Activated CD8-positive, alpha-beta memory T cell treated with anti-CD3 and anti-CD28 coated beads for 4 hours (primary cell): ENCODE data around the gene XIST.
"Not testable (repeated sequence)": the region's sequence is repeated elsewhere in the genome, so short reads cannot be mapped to it uniquely, and the experiment has no call there.

Source experiments
- DNase-seq, 2 donors: peaks; one replicate each; pipeline ENCODE4 v3.0.0-alpha.2; 2020; ENCODE audit warnings: low read depth in 2 of 2

XIST gene

DNA sequence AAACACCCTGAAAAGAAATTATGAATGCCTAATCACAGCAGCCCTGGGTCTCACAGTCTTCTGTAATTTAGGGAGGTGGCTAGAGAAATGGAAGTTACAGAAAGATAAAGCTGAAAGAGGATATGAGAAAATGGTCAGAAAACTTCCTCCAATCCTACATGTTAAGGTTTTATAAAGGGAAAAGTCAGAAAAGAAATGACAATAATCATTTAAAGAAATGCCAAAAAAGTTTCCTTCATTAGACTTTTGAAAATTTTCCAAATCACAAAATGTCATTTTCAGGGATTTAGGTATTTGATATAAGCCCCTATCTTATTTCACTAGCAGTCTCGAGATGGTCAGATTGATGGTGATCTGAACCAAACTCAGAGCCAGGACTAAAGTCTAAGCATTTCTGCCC is 13.4 kb downstream of the XIST start:
- no peak for DNase-seq

DNA sequence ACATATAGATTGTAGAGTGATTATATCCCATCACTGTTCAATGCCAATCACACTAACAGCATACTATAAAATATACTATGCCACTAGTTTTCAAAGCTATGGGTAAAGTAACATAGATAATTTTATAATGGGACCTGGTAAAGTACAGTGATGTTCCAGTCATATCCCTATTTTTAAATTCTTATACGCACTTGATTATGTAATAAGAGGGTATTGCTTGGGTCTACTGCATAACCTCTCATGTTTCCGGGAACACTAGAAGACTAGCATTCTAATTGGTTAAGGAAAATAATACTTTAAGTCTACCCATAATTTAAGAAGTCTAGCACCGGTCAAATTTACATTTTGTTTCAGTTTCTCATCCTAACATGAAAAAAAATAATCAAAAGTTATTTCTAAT is 14.4 kb downstream of the XIST start:
- no peak for DNase-seq

DNA sequence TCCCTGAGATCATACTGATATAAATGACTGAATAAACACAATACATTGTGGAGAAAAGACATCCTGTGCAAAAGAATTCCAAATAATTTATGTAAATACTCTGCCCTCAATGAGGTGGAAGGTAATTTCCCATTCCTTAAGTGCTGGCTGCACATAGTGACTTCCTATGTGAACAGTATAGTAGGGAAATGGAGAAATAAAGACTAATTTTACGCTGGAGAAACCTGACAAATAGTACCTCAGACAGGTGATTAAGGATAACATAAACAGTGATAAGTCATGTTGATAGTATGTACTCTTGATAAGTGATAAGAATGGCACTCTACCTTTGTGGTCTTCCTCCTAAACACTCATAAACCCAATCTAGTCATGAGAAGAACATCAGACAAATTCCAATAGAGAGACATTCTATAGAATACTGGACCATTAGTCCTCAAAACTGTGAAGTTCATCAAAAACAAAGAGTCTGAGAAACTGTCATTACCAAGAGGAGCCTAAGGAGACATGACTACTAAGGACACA is 15.5 kb downstream of the XIST start:
- no peak for DNase-seq

DNA sequence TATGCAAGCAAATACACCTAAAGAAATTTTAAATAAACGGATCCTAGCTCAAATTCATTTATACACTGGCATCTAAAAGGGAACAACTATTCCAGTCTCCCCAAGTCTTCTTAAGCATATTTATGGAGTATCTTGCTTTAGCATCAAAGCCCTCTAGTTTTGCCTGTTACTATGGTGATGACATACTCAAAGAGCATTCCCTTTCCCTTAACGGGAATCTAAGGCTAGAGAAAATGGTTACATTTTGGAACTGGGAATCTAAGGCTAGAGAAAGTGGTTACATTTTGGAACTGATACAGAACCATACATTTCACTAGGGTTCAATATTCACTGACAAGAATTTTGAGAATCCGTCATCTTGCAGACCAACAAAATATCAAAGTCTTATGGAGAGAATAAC is 18.3 kb downstream of the XIST start:
- DNase-seq: no peak

DNA sequence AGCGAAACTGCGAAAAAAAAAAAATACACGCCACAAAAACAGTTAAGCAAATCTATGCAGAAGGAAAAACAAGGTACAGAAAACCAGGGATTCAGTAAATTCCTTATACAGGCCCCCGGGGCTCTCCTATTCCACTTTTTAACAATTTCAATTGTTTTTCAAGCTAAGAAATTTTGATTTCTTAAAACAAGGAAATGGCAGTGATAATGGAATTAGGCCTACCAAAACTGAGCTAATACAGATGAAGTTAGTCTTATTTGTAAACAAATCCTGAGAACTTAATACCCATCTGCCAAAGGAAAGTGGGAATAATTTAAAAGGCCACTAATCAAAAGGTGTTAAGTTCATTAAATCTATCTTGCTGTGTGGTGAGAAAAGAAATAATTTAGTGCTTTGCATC is 20.2 kb downstream of the XIST start:
- no peak for DNase-seq

DNA sequence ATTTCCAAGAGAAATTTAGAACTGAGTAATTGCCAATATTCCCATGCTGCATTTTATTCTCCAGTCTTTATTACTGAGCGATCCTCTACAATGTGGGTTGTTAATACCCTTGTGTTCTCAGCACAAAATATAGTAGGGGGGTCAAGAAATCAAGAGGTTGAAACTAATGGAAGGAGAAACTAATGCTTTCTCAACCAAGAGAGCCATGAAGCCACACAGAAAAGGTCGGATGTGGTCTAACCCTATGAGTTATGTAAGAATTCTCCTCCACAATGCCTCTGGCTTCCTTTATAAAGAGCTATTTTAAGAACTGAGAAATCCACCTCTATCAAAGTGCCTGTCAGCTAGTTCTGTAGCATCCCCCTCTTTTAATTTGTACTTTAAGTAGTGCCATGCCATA is 21.0 kb downstream of the XIST start:
- DNase-seq: no peak

DNA sequence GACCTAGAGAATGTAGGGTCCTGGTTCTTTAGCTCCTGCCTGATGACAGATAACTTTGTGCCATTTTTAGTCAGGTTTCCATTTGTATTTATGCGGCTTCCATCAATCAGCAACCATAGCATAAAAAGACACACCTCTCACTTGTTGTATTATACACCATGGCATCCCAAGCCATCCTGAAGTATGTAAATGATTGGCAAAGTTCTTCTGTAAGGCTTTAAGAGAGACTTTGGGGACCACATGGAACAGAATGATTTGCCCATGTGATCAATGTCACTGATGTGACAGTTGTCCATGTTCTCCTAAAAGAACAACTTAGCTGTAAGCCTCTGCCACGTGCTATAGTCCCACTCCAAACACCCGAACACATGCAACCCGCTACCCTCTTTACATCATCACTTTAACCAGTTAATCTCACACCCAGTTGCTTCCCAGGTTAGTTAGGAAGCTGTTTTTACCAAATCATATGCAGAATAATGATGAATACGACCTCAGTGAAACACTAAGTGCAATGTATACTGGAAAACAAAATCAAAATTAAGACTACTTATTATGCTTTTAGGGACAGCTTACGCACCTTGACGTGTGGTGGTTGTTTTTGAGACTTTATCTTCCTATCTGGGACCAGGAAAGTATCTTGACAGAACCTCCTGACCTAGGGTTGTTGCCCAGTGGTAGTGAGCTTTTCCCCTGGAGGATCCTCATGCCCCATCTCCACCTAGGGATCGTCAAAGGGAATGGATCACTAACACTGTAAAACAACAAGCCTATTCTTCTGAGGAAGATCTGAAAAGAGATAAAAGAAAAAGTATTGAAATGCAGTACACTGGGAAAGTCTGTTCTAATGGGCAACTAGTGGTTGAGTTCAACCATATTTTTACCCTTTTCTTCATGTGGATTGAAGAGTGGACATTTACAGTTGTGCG is 21.8 kb downstream of the XIST start:
- no peak for DNase-seq

DNA sequence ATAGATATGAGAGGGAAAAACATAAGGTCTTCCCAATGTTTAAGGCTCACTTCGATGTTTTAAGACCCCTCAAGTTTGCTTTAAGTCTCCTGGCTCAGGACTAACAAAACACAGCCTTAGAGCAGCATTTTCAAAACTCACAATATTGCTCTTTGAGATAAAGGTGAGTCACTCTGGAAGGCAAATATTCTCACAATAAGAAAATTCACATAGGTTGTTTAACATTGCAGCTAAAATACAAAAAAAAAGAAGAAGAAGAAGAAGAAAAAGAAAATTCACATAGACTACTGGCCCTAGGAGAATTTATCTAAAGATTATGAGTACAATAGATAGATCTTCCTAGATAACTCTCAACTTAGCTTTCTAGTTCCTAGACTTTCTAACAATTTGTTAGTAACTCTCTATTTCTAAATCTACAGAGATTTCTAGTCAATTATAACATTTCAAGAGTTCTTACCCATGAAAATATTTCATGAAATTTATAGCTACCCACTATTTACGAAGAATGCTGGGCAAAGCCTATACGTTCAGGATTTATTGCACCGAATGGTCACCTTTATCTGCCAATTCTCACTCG is 22.5 kb downstream of the XIST start:
- DNase-seq: no peak

DNA sequence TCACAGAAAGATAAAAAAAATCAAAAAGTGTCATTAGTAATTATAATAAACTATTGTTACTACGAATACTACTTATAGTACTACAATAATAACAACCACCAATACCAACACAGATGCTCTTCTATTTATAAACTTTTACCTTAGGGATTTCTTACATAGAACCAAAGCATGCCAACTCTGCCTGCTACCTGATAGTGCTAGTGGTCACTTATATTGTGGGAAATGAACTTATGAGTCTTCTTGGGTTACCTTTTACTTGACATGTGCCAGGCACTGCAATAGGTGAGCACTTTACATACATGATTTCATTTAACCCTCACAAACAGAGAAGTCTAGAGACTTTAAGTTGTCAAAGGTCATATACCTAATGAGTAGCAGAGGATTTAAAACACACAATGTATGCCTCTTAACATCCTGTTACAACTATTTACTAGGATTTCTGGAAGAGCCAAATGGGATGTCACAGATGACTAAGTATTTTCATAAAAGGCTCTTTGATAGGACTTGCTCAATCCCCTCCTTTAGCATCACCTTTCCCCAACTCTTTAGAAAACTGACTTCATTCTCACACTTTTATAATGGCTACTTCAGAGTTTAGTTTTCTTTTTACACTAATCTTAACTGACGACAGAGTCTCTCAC is 24.3 kb downstream of the XIST start:
- DNase-seq: no peak

DNA sequence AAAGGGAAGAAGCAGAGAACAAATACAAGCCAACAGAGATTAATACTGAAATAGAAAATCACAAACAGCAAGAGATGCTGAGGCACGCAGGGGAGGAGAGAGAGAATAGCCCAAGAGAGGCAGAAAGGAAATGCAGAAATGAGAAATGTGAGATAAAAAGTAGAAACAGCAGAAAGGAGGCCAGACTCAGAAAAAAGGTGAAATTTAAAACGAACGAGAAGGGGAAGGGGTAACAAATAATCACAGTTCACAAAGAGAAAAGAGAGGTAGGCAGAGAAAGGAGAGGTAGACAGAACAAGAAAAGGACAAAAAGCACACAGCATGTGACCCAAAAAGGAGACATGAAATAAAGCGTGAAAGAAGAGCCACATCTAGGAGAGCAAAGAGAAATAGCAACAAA is 25.1 kb downstream of the XIST start:
- no peak for DNase-seq

DNA sequence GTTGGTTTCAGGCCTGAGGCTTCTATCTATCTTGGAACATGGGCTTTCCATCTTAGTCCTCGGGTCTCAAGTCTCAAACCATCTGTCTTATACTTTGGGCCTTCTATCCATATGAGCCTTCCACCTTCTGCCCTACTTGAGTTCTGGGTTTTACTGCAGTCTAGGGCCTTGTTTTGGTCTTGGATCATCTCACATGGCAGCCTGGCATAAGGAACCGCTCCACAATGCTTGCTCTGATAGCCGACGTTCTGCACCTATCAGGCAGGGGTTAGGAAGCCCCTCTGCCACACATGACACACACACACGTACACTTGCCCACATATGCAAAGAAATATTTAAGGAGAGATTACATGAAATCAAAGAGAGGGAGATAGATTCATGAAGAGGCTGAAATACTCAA is 25.5 kb downstream of the XIST start:
- DNase-seq: no peak

DNA sequence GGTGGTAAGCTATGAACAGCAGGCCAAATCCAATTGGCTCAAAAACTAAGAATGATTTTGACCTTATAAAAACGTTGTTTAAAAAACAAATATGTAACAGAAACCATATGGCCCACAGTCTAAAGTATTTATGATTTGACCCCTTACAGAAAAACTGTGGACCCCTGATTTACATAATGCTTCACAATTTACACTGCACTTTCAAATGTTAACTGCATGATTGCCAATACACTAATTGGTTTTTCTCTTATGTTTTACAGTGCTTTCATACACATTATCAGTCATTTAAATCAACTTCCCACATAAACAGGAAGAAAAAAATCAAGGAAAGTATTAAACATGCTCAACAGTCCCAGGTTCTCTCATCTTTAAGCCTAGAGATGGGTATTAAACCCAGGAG is 26.9 kb downstream of the XIST start:
- no peak for DNase-seq

DNA sequence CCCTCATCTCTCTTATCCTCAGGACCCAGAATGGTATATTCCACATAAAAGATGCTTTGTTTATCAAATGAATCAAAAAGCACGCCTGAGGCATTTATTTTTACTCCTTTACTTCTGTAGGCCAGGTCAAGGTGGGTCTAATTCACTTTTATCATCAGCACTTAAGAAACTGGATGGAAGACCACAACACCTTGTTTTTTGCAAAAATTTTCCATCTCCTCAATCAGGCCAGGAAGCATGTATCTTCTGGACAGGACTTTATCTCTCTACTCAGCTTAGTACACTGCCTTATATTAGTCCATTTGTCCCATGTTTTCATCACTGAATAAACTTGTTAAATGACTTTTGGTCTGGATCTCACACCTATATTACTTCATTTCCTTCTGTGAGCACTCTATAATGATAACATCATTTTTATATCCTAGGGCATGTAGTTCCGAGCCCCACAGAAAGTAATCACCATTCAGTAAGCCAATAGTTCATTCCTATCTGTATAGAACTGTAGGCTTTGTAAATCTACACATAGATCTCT is 29.0 kb downstream of the XIST start:
- DNase-seq: no peak

DNA sequence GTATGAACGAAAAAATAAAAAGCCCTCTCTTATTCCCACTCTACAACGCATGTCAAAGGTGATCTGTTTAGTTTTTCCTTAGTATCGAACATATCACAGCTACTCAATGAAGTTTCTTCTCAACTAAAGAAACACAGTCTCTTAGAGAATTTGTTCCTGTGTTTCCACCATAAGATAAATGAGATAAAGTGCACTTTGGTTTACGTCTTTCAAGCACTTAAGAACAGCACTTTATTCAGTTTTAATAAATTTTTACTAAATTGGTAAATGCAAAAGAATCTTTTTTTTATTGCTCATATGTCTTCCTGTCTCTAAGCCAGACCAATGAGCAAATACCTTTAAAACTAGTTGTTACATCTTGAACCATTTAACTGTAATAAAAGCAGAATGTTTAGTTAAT is 29.7 kb downstream of the XIST start:
- no peak for DNase-seq

DNA sequence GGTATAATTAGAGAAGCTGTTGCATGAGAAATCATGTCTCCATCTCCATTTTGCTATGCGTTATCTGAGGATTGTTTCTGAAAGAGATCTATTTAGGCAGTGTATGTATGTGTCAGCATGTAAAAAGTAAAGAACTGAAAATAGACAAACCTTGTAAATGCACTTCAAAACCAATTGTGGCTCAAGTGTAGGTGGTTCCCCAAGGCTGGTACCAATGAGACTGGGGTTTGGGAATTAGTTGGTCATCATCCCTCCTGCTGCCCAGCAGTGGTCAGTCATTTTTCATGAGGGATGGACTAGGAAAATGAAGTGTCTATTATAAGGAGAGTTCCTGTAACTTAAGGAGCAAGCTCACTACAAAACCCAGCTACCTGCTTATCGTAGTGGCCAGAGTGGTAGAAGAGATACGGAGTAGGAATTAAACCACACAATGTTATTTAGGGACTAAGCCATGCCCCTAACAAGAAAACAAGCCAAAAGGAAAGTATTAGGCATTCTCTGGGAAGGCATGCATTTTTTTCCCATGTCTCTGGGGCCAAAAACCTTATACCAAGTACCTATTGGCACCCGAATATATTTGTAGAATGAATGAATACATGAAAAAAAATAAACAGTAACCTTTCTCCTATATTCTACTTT is 30.5 kb downstream of the XIST start:
- no peak for DNase-seq

DNA sequence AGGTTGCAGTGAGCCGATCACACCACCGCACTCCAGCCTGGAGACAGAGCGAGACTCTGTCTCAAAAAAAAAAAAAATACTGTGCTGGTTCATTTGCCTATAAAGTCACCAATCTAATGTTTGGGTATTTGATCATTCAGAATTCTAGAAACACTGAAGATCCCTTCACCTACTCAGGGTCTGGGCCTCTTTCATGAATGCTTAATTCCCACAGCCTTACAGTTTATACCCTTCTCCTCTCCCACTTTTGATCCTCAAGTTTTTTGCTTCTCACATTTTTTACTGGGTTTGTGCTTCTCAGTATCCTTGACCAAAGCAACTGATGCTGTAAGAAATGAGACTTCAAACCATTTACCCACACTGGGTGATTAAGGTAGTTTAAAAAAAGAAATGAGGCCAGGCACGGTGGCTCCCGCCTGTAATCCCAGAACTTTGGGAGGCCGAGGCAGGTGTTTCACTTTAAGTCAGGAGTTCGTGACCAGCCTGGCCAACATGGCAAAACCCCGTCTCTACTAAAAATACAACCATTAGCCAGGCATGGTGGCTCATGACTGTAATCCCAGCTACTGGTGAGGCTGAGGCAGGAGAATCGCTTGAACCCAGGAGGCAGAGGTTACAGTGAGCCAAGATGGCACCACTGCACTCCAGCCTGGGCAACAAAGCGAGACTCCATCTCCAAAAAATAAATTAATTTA is 32.5 kb downstream of the XIST start:
- not testable (repeated sequence) for DNase-seq

DNA sequence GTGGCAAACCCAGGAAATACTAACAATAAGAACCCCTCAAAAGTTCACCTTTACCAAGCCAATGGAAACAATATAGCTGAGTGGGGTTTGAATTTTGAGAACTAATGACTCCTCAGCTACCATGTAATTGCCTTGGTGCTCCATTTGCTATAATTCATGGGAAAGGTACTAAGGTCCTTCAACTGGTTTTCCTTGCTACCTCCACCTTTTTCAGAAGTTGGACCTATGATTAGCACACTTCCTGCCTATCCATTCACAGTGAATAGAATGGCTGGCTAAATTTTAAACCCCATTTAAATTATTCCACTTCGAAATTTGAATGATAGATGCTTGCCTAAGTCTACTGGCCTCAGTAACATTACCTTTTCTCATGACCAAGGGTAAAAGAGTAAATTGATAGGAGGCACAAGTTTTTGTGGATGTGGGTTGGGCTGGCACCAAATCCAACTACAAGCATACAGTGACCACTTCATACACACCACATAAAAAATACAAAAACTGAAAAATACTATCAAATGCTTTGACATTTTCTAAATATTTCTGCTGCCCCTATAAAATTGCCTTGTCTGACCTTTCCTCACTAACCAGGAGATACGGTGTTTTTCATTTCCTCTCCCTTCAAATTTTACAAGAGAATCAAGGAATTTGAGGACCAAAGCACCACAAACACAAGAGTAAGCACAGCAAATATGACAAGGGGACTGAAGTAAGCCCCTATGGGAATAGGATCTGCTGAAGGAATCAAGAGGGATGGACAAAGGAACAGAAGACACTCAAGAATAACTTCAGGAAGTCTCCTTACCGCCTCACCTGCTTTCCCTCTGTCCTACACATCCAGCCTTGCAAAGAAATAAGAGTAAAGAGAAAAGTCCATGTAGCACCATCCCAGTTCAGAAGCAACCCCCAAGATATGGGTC is 34.1 kb downstream of the XIST start:
- DNase-seq: no peak

DNA sequence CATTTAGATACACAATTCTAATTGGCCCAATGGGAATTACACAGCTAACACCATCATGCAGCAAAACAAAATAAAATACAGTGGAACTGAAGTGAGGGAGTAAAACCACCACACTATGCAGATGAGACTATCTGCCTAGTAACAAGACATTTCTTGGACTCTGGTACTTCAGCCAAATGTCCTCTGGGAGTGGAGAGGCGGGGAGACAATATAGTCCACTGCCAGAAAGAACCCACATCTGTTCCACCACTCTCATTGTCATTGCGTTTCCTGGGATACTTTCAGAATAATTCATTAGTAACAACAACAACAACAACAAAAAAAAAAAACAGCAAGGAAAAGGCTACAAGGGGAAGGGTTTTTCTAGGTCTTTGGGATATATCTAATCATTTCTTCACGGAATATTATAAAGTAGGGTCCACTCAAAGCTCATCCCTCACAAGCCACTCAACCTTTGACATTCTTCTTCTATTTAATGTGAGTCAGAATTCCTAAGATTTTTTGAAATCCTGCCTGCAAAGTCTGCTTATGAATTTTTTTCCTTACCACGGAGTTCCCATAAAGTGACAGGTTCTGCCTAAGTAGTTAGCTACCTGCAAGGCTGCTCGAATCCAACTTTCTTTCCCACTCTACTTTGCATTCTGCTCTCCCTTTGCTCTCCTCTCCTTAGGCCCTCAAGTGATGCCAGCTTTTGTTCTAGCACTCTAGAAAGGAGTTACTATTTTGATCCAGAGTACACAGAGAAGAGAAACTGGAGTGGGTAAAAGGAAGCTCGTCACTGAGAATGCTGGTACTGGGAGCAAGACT is 34.9 kb downstream of the XIST start:
- DNase-seq: no peak

DNA sequence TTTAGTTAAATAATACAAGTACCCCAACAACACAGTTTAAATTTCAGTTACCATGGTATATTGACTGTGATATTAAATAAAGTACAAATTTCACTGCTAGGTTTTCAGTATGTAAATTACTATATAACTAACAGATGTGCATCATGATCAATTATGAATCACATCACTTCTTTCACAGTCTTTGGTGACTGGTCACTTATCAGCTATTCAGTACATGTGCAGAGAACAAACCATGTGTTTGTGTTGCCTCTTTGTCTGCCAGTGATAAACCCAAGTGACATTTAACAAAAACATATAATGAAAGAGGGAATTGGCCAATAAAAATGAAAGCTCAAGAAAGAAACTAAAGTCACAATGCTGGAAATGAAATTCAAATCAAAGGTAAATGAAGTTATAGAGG is 40.3 kb downstream of the XIST start:
- DNase-seq: no peak

DNA sequence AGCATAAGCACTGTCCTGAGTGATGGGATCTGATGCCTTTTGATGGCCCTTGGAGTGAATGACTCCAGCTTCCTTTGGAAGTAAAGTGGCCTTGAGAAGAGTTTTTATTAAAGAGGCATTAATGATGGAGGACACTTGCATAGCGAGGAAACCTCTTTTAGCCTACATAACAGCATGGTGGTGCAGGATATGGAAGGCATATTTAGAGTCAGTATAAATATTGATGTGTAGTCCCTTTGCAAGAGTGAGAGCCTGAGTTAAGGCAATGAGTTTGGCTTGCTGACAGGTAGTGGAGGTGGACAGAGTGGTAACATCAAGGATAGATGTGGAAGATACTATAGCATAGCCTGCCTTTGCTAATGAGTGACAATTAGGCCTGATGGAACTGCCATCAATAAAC is 48.4 kb downstream of the XIST start:
- DNase-seq: not testable (repeated sequence)
